Measurements from ENCODE around the gene ME3. TPM values are rescaled to one million over a fixed set of nuclear protein-coding genes. Genes with fewer than 3 reads are reported as not detected.

Gene ME3
- total and polyA plus RNA-seq, 4 donors = 7.4 to 38.7 (median 21.2) TPM

GRCh38 chr11:86473991-86474833 lies 198.2 kb downstream of the ME3 start:
- TF ChIP-seq CTCF (IDR thresholded peaks at IDR 0.05; ENCODE audit: control extremely low read depth, extremely low read depth) = no peak
- Histone ChIP-seq H3K27ac (ENCODE audit: low read depth in 1 of 2, low read length in 1 of 2) (peak overlapping the region; percentile 5 to 72), H3K9me3 (ENCODE audit: control insufficient read depth in 4 of 4, insufficient read depth in 3 of 4, low read length in 3 of 4) (no peaks in the 10 kb centered on the region), H3K27me3 (ENCODE audit: control insufficient read depth in 3 of 3, insufficient read depth in 3 of 3, low read length in 2 of 3) (no peaks in the 10 kb centered on the region), H3K36me3 (ENCODE audit: control insufficient read depth in 4 of 4, insufficient read depth in 4 of 4, low read length in 4 of 4) (no peaks in the 10 kb centered on the region), H3K4me1 (ENCODE audit: control insufficient read depth in 5 of 5, insufficient read depth in 5 of 5, low read length in 5 of 5) (peaks cover 2 to 20% (median 10%) of the 10 kb centered on the region in 5 donors), H3K9ac (ENCODE audit: insufficient read depth in 1 of 2, low read length in 2 of 2) (no peak overlapping the region), H3K4me3 (no peak overlapping the region)
- WGBS, 2 donors = 74 to 91% methylated on average over 10 of the region's 10 CpGs
- peak in 1 of 3 donors; percentile 74 for DNase-seq
- ATAC-seq (ENCODE audit: insufficient read depth, low FRiP score) = peak; percentile 27

- 85 to 90% methylated on average over 5 of the region's 5 CpGs for WGBS, 2 donors
- no peak for TF ChIP-seq CTCF (IDR thresholded peaks at IDR 0.05; ENCODE audit: control extremely low read depth, extremely low read depth)
- no peak for ATAC-seq (ENCODE audit: insufficient read depth, low FRiP score)
- Histone ChIP-seq H3K36me3 (ENCODE audit: control insufficient read depth in 4 of 4, insufficient read depth in 4 of 4, low read length in 4 of 4) (no peaks in the 10 kb centered on the region), H3K27ac (ENCODE audit: low read depth in 1 of 2, low read length in 1 of 2) (no peak overlapping the region), H3K4me3 (no peak overlapping the region), H3K27me3 (ENCODE audit: control insufficient read depth in 3 of 3, insufficient read depth in 3 of 3, low read length in 2 of 3) (no peaks in the 10 kb centered on the region), H3K9me3 (ENCODE audit: control insufficient read depth in 4 of 4, insufficient read depth in 3 of 4, low read length in 3 of 4) (no peaks in the 10 kb centered on the region), H3K9ac (ENCODE audit: insufficient read depth in 1 of 2, low read length in 2 of 2) (no peak overlapping the region), H3K4me1 (ENCODE audit: control insufficient read depth in 5 of 5, insufficient read depth in 5 of 5, low read length in 5 of 5) (peaks cover 0 to 8% (median 2%) of the 10 kb centered on the region in 5 donors)
- no peak for DNase-seq
Observed at GRCh38 chr11:86469491-86470388, 202.7 kb downstream of the ME3 start.

GRCh38 chr11:86468169-86468568 lies 204.2 kb downstream of the ME3 start:
- H3K27me3 ChIP-seq (ENCODE audit: control insufficient read depth in 3 of 3, insufficient read depth in 3 of 3, low read length in 2 of 3) = no peaks in the 10 kb centered on the region
- no peak overlapping the region for H3K27ac ChIP-seq (ENCODE audit: low read depth in 1 of 2, low read length in 1 of 2)
- peaks cover 0 to 8% (median 0%) of the 10 kb centered on the region in 5 donors for H3K4me1 ChIP-seq (ENCODE audit: control insufficient read depth in 5 of 5, insufficient read depth in 5 of 5, low read length in 5 of 5)
- DNase-seq (no peak), ATAC-seq (ENCODE audit: insufficient read depth, low FRiP score) (no peak)
- H3K4me3 ChIP-seq = no peak overlapping the region
- no peaks in the 10 kb centered on the region for H3K36me3 ChIP-seq (ENCODE audit: control insufficient read depth in 4 of 4, insufficient read depth in 4 of 4, low read length in 4 of 4)
- WGBS, 2 donors = 98 to 100% methylated on average over 1 of the region's 1 CpG
- no peak for TF ChIP-seq CTCF (IDR thresholded peaks at IDR 0.05; ENCODE audit: control extremely low read depth, extremely low read depth)
- no peaks in the 10 kb centered on the region for H3K9me3 ChIP-seq (ENCODE audit: control insufficient read depth in 4 of 4, insufficient read depth in 3 of 4, low read length in 3 of 4)
- H3K9ac ChIP-seq (ENCODE audit: insufficient read depth in 1 of 2, low read length in 2 of 2) = no peak overlapping the region
